H9 (cell line): Measurements from ENCODE around the gene WNT9A. TPM values are rescaled to one million over a fixed set of nuclear protein-coding genes. Genes with fewer than 3 reads are reported as not detected.

Experiments
- DNase-seq: peaks from one replicate; pipeline ENCODE4 v3.0.0-alpha.2; 2017
- H2AFZ ChIP-seq: one replicate; pipeline ENCODE4 v1.6.1; 2013; ENCODE audit warnings: mild to moderate bottlenecking, low read length, control low read depth, moderate library complexity
- H2AK5ac ChIP-seq: 2 replicates; pipeline ENCODE4 v1.6.1; 2013; ENCODE audit warnings: low read length, control low read depth, mixed read lengths; ENCODE audit not compliant: insufficient read length
- H2BK120ac ChIP-seq: one replicate; pipeline ENCODE4 v1.6.1; 2013; ENCODE audit warnings: low read depth, mild to moderate bottlenecking, low read length, control low read depth, inconsistent platforms; ENCODE audit not compliant: poor library complexity, severe bottlenecking
- H2BK12ac ChIP-seq: 2 replicates; pipeline ENCODE4 v1.6.1; 2013; ENCODE audit warnings: low read length, control low read depth, mixed read lengths, low read depth; ENCODE audit not compliant: insufficient read length
- H2BK15ac ChIP-seq: 2 replicates; pipeline ENCODE4 v1.6.1; 2013; ENCODE audit warnings: low read depth, low read length, control low read depth
- H2BK20ac ChIP-seq: one replicate; pipeline ENCODE4 v1.6.1; 2013; ENCODE audit warnings: low read depth, mild to moderate bottlenecking, low read length, control low read depth, inconsistent platforms; ENCODE audit not compliant: poor library complexity, severe bottlenecking
- H2BK5ac ChIP-seq: 2 replicates; pipeline ENCODE4 v1.6.1; 2013; ENCODE audit warnings: low read length, control low read depth, mixed read lengths; ENCODE audit not compliant: insufficient read length
- H3K14ac ChIP-seq: 2 replicates; pipeline ENCODE4 v1.6.1; 2013; ENCODE audit warnings: low read length, control low read depth; ENCODE audit not compliant: insufficient read depth
- H3K18ac ChIP-seq: 2 replicates; pipeline ENCODE4 v1.6.1; 2013; ENCODE audit warnings: low read depth, mild to moderate bottlenecking, mixed read lengths, low read length, control low read depth; ENCODE audit not compliant: insufficient read length
- H3K23ac ChIP-seq: 2 replicates; pipeline ENCODE4 v1.6.1; 2013; ENCODE audit warnings: low read length, control low read depth, mixed read lengths, low read depth; ENCODE audit not compliant: insufficient read length
- H3K23me2 ChIP-seq: 2 replicates; pipeline ENCODE4 v1.6.1; 2013; ENCODE audit warnings: low read depth, mild to moderate bottlenecking, mixed read lengths, low read length, control low read depth; ENCODE audit not compliant: insufficient read length, poor library complexity, severe bottlenecking
- H3K27ac ChIP-seq: 2 replicates; pipeline ENCODE4 v1.5.1; 2013; ENCODE audit warnings: low read length, control low read depth, mixed read lengths, low read depth; ENCODE audit not compliant: insufficient read length
- H3K27me3 ChIP-seq: 2 replicates; pipeline ENCODE4 v1.6.1; 2013; ENCODE audit warnings: low read length, control low read depth, inconsistent platforms; ENCODE audit not compliant: insufficient read depth
- H3K4ac ChIP-seq: 2 replicates; pipeline ENCODE4 v1.6.1; 2013; ENCODE audit warnings: low read depth, mild to moderate bottlenecking, control low read depth, inconsistent platforms, low read length, moderate library complexity
- H3K4me1 ChIP-seq: 2 replicates; pipeline ENCODE4 v1.6.1; 2013; ENCODE audit warnings: low read length, control low read depth, inconsistent platforms; ENCODE audit not compliant: insufficient read depth
- H3K4me2 ChIP-seq: 2 replicates; pipeline ENCODE4 v1.6.1; 2013; ENCODE audit warnings: low read length, control low read depth, mixed read lengths; ENCODE audit not compliant: insufficient read length, insufficient read depth
- H3K56ac ChIP-seq: 2 replicates; pipeline ENCODE4 v1.6.1; 2013; ENCODE audit warnings: low read depth, mild to moderate bottlenecking, mixed read lengths, low read length, control low read depth; ENCODE audit not compliant: insufficient read length
- H3K79me1 ChIP-seq: 2 replicates; pipeline ENCODE4 v1.6.1; 2013; ENCODE audit warnings: low read depth, mild to moderate bottlenecking, moderate library complexity, low read length, control low read depth, inconsistent platforms; ENCODE audit not compliant: insufficient read depth, poor library complexity, severe bottlenecking
- H3K79me2 ChIP-seq: 2 replicates; pipeline ENCODE4 v1.6.1; 2013; ENCODE audit warnings: low read length, control low read depth, inconsistent platforms; ENCODE audit not compliant: insufficient read depth
- H3K9ac ChIP-seq: 2 replicates; pipeline ENCODE4 v1.6.1; 2013; ENCODE audit warnings: low read length, control low read depth, mixed read lengths; ENCODE audit not compliant: insufficient read length; ENCODE audit errors: extremely low read depth
- H3K9me3 ChIP-seq: one replicate; pipeline ENCODE4 v1.6.1; 2013; ENCODE audit warnings: low read depth, low read length, inconsistent platforms; ENCODE audit not compliant: control insufficient read depth
- H3T11ph ChIP-seq: one replicate; pipeline ENCODE4 v1.6.1; 2013; ENCODE audit warnings: mild to moderate bottlenecking, low read length, control low read depth, inconsistent platforms
- H4K20me1 ChIP-seq: one replicate; pipeline ENCODE4 v1.6.1; 2013; ENCODE audit not compliant: control insufficient read depth, insufficient read length, insufficient read depth
- H4K5ac ChIP-seq: 2 replicates; pipeline ENCODE4 v1.6.1; 2013; ENCODE audit warnings: low read depth, mild to moderate bottlenecking, mixed read lengths, low read length, control low read depth; ENCODE audit not compliant: insufficient read length
- H4K8ac ChIP-seq: replicated peaks from 2 replicates; pipeline ENCODE4 v1.6.1; 2013; ENCODE audit warnings: low read length, control low read depth, mixed read lengths, low read depth; ENCODE audit not compliant: insufficient read length
- H4K91ac ChIP-seq: 2 replicates; pipeline ENCODE4 v1.6.1; 2013; ENCODE audit warnings: low read depth, mild to moderate bottlenecking, moderate library complexity, mixed read lengths, low read length, control low read depth; ENCODE audit not compliant: insufficient read length
- H3K27ac Mint-ChIP-seq, 3 experiments: 2 replicates in 2 of 3; 3 replicates in 1 of 3; pipeline ENCODE4 v1.8.0; 2020 to 2021; ENCODE audit warnings: mixed read lengths in 3 of 3, mild to moderate bottlenecking in 1 of 3, moderate library complexity in 1 of 3
- H3K27me3 Mint-ChIP-seq: 2 replicates; pipeline ENCODE4 v1.8.0; 2021; ENCODE audit warnings: low read depth, mild to moderate bottlenecking, moderate library complexity, mixed read lengths
- H3K36me3 Mint-ChIP-seq, 3 experiments: 2 replicates in 2 of 3; 3 replicates in 1 of 3; pipeline ENCODE4 v1.8.0; 2020 to 2021; ENCODE audit warnings: low read depth in 3 of 3, mixed read lengths in 3 of 3; ENCODE audit not compliant: insufficient read depth in 1 of 3
- H3K4me1 Mint-ChIP-seq, 2 experiments: 2 replicates each; pipeline ENCODE4 v1.8.0; 2020; ENCODE audit warnings: mixed read lengths in 2 of 2
- H3K4me3 Mint-ChIP-seq, 2 experiments: 2 replicates in 1 of 2; 3 replicates in 1 of 2; pipeline ENCODE4 v1.8.0; 2020 to 2021; ENCODE audit warnings: mild to moderate bottlenecking in 2 of 2, mixed read lengths in 2 of 2, moderate library complexity in 1 of 2
- H3K9me3 Mint-ChIP-seq, 2 experiments: 2 replicates in 1 of 2; 3 replicates in 1 of 2; pipeline ENCODE4 v1.8.0; 2020; ENCODE audit warnings: mild to moderate bottlenecking in 2 of 2, mixed read lengths in 2 of 2, moderate library complexity in 1 of 2
- WGBS: extraction: QIAGEN DNeasy Blood & Tissue Kit; methylation state at CpG from one replicate; pipeline ENCODE4 v1.1.7; 2013; ENCODE audit warnings: missing lambda C conversion rate, low lambda C conversion rate, mixed read lengths; ENCODE audit not compliant: insufficient read length; ENCODE audit errors: extremely low coverage; 5-methylcytosine and 5-hydroxymethylcytosine counted together
- total RNA-seq: library from RNA; stranded (reverse); gene quantifications from 2 replicates; pipeline ENCODE4 v1.2.1, GENCODE V29; 2021
- TF ChIP-seq, protein P1 (sequence below): fragments of 200-600 bp; sonication (generic); conservative IDR thresholded peaks from 3 replicates; pipeline ENCODE4 v1.8.0; 2021; ENCODE audit warnings: antibody characterized with exemption, mild to moderate bottlenecking

The WNT9A gene
- total RNA-seq, 1 experiment from 2014 or later: 0.77 TPM

GRCh38 chr1:227900571-227901051 lies 47.1 kb downstream of the WNT9A start:
- Mint-ChIP-seq H3K27me3 (no peaks in the 10 kb centered on the region), H3K4me3 (no peak overlapping the region), H3K4me1 (peaks cover 0 to 14% of the 10 kb centered on the region in 2 experiments; a peak in 2 of 4 replicates), H3K9me3 (no peaks in the 10 kb centered on the region), H3K36me3 (no peaks in the 10 kb centered on the region; a peak in 1 of 7 replicates), H3K27ac (peak overlapping the region in 1 of 3 experiments; percentile 50; a peak in 2 of 7 replicates)
- Histone ChIP-seq H3K79me2 (no peaks in the 10 kb centered on the region), H3K23ac (no peak overlapping the region), H3K23me2 (no peaks in the 10 kb centered on the region), H2BK15ac (no peak overlapping the region), H3K4ac (no peak overlapping the region), H2BK5ac (no peak overlapping the region), H2BK20ac (no peak overlapping the region), H3K9me3 (no peaks in the 10 kb centered on the region), H3K14ac (no peak overlapping the region), H3K4me2 (no peak overlapping the region), H3K79me1 (no peaks in the 10 kb centered on the region), H4K5ac (no peak overlapping the region), H2BK120ac (no peak overlapping the region), H3K27me3 (no peaks in the 10 kb centered on the region), H3K4me1 (no peaks in the 10 kb centered on the region), H3K27ac (no peak overlapping the region), H3K56ac (no peak overlapping the region), H4K91ac (no peak overlapping the region), H2BK12ac (no peak overlapping the region), H4K8ac (no peak overlapping the region), H3K9ac (no peak overlapping the region), H4K20me1 (no peaks in the 10 kb centered on the region), H3T11ph (no peak overlapping the region), H2AK5ac (no peak overlapping the region), H2AFZ (no peak overlapping the region), H3K18ac (no peak overlapping the region)
- peak; percentile 20 for DNase-seq
- WGBS: no CpG with 5 or more reads among the region's 13 CpGs
- TF ChIP-seq, protein P1, sequence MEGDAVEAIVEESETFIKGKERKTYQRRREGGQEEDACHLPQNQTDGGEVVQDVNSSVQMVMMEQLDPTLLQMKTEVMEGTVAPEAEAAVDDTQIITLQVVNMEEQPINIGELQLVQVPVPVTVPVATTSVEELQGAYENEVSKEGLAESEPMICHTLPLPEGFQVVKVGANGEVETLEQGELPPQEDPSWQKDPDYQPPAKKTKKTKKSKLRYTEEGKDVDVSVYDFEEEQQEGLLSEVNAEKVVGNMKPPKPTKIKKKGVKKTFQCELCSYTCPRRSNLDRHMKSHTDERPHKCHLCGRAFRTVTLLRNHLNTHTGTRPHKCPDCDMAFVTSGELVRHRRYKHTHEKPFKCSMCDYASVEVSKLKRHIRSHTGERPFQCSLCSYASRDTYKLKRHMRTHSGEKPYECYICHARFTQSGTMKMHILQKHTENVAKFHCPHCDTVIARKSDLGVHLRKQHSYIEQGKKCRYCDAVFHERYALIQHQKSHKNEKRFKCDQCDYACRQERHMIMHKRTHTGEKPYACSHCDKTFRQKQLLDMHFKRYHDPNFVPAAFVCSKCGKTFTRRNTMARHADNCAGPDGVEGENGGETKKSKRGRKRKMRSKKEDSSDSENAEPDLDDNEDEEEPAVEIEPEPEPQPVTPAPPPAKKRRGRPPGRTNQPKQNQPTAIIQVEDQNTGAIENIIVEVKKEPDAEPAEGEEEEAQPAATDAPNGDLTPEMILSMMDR: no peak
